GM21515 (cell line): ENCODE results near the gene CCN6.
A peak's percentile ranks its signal among the peaks of the same experiment; 100 is the strongest.
"Not testable (repeated sequence)": the region's sequence is repeated elsewhere in the genome, so short reads cannot be mapped to it uniquely, and the experiment has no call there.

Experiments used
- ATAC-seq: cut with Tn5 transposase; IDR thresholded peaks from one replicate; pipeline ENCODE4 v1.9.1; 2021; ENCODE audit not compliant: unreplicated experiment

The CCN6 gene

DNA sequence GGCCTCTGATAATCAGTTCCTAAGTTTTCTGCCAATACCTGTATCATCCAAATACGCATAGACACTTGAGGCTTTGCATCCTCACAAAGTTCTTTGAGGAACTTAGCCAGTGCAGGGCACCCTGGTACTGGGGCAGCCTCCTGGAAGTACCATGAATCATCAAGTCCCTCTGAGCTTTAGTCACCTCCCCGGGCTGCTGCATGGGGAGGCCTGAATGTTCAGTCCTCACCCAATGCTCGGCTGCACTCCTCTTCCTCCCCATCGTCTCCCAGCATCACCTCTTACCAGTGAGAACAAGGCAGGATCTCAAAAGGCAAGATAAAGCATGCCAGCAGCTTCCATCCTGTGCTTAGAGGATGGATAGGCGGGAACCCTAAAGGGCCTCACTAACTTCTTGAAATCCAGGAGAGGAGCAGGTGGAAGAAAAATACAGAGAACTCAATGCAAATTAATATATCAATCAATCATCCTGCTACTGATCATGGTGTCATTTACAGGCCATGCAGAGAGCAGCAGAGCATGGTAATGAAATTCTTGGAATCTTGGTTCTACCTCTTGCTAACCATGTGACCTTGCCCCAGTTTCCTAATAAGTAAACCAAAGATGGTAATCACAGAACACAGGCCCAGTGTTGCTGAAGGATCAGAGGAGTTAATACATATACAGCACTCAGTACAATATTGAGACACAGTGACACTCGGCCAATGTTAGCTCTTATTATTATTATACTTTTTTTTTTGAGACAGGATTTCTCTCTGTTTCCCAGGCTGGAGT, 4.7 kb upstream of the CCN6 start:
- no peak for ATAC-seq

DNA sequence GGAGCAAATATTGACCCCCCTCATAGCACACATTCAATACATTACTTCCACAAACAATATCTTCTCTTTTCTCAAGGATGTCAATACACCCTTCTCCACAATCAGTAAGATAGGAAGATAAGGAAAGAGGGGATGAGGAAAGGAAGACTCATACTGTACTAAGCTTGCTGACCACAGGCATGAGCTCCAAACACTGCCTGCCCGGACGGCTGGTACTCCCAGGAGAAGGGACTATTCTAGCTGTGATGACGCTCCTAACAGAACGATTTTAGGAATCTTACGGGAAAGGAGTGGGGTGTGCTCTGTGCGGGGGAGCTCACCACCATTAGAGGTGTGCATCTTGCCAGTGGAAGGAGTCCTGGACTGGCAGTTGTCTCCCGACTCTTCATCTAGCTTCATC, 3.9 kb upstream of the CCN6 start:
- no peak for ATAC-seq

DNA sequence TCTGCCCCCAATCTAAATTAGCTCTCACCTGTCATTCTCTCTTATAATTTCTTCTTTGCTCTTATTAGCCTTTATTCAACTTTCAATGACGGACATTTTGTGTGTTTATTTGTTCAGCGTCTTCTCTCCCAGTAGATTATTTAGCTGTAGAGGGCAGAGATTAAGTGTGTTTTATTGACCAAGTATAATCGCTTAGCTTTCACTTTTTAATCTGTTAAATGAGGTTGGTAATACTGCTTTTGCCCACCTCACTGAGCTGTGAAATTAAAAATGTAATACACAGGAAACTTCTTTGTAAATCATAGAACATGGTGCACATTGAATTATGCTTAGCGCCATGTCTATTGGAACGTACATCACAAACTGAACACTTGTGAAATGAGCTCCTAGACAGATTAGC, 3.5 kb upstream of the CCN6 start:
- ATAC-seq, result no peak

DNA sequence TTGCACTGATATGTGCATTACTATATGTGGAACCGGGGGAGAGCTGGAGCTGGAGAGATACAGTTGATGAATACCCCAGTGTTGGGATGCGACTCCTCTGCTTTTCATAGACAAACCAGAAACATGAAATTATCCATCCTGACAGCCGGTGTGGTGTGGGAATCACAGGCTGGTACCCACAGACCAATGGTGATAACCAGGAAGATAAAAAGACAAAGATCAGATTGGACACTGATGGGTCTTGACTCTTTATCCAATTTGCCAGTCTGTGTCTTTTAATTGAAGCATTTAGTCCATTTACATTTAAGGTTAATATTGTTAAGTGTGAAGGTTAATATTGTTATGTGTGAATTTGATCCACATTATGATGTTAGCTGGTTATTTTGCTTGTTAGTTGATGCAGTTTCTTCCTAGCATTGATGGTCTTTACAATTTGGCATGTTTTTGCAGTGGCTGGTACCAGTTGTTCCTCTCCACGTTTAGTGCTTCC, 2.6 kb upstream of the CCN6 start:
- not testable (repeated sequence) for ATAC-seq

DNA sequence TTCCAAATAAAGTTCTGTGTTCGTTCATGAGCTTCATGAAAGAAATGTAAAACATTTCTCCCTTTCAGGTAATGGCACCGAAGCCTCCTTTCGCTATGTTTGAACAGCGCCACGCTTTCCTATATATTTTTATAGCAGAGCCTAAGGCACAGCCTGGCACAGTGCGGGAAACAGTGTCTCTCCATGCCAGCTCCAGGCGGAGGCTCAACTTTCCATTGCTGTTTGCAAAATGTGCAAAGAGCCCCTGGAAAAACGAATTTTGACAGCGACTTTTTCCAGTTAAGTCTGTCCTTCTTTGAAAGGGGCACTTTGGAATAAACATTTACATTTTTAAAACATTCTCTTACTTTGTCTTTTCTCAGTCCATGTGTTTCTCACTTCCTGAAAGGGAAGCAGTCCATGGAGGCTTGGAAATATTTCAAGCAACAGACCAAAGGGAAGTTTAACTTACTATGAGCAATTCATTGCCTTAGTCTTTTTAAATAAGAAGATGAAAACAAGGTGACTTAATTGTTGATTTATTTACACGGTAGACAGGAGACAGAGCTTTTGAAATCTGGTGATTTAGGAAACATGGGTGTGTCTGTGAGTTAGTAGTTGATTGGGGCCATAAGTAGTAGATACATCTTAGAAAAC, 769 bp downstream of the CCN6 start:
- ATAC-seq, result no peak

DNA sequence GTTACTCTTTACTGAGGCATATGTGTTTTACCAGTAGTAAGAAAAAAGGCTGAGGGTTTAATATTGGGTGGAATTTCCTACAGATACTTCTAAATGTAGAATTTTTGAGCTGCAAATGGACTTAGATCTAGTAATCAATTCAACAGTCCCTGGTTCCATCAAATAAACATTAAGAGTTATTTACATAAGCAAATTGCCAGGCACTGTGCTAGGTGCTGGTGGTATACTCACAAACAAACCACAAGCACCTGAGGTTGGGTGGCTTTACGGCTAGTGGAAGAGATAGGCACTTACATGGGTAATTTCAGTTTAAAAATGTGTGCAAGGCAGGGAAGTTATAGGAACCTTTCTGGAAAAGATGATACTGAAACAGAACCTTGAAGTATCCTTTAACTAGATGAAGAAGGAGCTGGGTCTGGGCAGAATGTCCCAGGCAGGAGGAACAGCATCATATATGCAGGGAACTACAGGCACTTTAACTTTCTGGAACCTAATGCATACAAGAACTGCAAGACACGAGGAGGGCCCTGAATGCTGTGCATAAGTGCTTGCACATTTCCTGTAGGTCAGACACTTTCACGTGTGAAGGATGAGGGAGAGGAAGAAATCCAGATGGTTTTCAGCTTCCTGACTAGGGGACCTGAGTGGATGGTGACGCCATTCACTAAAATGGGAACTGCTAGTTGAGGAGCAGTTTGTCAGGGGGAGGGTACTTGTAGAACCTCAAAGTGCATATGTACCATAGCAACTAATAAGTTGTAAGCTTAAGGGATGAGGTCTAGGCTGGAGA, 4.5 kb downstream of the CCN6 start:
- ATAC-seq, result no peak

DNA sequence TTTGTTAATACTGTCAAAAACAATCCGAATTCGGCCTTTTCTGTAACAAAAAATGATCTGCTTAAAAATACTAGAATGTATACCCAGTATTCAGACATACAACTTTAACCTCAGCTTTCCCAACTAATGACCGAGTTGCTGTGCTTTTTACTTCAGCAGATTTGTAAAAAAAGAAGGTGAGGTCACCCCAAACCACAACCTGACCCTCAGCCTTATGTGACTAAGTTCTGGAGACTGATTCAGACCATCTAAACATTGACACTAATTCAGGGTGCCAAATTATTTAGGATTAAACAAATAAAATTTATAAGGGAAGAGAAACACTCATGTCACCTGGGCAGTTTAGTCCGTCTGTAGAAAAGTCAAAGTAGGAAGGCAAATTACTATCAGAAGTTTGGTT, 7.7 kb downstream of the CCN6 start:
- no peak for ATAC-seq

DNA sequence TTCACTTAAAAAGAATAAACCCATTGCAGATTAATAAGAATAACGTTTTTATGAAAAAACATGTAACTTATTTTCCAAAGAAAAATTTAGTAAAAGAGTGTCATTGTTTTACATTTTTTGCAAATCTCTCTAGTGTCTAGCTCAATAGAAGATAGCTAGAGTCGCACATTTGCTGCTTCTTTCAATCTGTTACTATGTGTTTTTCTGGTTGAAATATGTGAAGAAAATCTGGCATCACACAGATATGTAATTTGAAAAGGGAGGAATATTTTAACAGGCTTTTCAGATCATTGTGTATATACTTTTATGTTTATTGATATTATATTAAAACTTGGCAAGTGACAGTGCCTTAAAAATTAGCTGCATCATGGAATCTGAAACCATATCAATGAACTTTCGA, 9.1 kb downstream of the CCN6 start:
- ATAC-seq, result no peak

DNA sequence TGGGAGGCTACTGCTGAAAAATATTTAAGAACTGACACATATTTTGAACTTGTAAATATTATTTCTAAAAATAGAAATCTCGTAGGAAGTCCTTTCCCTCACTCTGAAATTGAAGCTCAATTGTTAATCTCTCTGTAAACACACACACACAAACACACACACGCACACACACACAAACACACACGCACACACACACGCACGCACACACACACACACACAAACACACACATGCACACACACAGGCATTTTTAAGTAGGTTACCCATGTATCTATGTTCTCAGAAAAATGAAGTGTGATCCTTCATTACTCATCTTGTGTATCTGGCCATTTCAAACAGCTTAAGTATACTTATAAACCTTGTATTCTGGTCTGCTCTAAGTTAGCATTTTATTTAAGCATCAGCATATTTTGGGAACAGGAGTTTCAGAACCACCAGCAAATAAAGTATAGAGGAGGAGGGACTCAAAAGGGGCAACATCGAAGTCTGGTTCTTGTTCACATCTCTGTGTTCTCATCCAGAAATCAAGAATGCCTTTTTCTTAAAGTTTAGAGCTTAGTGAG, 11.6 kb downstream of the CCN6 start:
- ATAC-seq, result no peak

DNA sequence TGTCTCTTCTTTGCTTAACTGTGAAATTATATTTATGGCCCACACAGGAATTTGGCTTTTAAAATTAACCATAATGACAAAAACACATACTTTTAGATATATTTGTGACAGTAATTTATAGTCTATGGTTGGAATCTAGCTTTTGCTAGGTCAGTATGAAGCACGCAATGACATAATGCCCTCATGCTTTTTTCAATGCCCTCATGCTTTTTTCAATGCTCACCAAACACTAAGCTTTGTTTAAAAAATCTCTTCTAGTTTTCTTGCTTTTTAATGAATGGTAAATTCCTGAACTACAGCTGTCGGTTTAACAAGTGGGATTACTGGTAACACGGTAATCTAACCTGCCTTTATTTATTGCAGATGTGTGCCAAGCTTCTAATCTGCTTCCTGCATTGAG, 12.7 kb downstream of the CCN6 start:
- no peak for ATAC-seq

DNA sequence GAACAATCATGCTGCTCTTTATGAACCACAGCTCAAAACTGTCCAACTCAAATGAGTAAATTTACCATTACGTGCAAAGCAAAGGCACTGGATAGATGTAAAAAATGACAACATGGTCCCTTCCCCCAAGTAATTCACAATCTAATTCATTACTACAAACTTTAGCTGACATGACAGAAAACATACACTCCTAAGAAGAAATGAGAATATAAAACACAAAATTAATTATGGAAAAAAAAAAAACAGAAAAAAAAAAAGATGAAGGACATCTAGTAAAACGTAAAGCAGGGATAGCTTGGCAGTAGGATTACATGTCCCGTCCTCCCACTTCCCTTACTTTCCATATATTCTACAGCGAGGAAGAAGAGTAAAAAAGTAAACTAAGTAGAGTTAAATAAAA, 27.7 kb downstream of the CCN6 start:
- ATAC-seq, result no peak

DNA sequence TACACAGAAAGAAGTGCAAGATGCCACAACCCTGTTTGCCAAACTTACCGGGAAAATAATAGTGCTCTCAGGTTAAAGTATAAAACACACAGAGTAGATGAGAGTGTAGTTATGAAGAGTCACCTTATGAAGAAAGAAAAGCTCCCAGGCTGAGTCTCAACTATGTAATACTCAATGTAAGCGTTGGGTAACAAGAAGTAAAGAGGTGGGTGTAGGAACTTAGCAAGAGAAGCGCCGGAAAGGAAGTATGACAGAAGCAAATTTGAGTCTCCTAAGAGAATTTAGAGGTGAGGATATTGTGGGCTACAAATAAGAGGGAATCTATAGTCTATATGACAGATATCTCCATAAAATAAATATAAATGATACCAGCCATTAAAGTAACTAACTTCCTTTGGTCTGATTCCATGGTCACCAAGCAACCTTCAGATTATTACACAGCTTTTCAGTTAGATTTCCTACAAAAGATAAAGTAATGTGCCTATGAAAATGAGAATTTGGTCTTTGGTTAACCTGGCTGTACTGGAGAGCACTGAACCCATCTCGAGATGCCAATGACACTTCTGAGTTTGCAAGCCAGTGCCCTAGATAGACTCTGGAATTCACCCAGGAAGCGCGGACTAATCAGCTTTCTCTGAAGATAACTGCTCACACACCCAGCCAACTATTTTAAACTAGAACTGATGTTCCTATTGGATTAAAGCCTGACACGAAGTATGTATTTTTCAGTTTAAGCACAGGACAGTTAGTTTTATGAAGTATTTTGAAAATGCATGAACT, 31.6 kb downstream of the CCN6 start:
- no peak for ATAC-seq

DNA sequence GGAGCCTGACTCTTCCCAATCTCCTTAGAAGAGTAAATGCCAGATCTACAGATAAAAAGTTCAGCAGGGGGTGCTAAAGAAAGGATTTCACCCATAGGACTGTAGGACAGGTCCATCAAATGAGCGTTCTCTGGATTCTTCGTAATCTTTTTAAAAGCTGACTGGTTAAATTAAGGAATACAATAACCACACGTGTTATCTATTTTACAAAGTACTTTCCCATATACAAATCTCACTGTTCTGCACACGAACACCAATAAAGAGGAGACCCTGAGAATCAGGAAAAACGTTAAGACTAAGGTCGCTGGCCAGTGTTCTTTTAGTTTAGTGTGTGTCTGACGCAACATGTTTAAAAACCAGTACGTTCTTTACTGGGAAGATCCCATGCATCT, 32.8 kb downstream of the CCN6 start:
- ATAC-seq, result peak; percentile 31

DNA sequence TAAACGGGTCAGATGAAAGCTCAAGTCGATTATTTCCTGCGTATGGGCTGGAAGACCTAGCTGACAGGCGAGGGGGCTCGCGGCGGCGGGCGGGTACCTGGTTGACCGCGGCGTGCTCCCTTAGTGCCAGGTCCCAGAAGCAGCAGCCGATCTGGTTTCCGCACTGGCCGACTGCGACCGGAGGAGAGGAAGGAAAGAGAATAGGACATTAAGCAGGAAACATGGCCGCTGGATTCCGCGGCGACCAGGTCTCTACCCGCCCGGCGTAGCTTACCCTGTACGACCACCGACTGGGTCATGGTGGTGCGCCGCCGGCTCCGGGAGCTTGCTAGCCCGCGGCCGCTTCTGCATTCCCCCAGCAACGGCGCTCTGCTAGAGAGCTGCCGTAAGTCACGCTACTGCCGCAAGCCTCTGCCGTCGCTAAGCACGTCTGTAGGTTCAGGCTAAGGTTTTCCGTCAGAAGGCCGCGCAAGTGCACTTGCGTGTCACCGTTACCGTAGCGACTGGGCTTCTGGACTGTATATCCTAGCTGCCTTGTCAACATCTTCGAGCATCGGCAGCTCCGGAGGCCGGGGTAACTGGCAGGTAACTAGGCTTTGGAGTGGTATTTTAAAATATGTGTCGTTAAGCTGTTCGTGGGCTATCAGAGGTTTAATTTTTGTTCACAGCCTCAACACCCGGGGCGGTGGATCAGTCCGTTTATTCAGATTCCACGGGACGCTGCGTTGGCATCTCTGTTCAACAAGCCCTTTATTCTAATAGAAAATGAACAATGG, 33.4 kb downstream of the CCN6 start, which contains the start of the genes FAM229B and TUBE1:
FAM229B (plus strand) TSS at position 456 of the 776 bp plus-strand sequence. CDS start 11,693 bp downstream, outside the sequence.
TUBE1 (minus strand) TSS at position 347 of the 776 bp plus-strand sequence; CDS start at position 299, 48 bp downstream.
- ATAC-seq, result peak; percentile 97

DNA sequence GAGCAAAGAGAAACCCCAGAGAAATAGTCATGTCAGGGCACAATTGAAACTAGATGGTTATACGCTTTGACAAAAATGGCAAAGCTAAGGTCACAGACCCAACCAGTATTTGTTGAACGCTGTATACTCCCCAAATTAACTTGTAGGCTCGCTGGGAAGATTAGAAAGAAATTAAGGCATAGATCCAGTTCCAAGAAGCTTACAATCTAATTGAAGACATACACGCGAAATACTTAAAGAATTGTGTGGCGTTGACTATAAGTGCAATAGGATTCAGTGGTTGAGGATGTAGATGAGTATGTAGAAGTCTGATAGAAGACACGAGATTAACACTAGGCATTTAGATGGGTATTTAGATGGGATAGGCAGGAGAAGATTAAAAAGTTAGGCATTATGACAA, 34.0 kb downstream of the CCN6 start:
- ATAC-seq, result no peak

DNA sequence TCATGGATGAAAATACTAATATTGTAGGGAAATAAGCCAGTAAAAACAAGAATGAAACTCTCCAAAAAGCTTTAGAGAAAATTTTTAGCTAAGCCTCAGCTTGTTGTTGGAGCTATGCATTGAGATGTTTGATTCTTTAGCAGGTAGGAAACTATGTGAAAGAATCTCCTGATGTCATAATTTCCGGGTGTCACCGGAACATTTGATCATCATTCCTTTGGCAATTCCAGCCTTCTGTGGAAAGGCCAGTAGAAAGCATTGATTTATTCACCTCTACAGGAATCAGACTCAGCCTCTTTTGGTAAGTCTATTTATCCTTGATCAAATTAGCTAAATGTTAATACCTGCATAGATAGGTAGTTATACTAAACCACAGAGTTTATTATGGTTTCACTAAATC, 43.0 kb downstream of the CCN6 start:
- no peak for ATAC-seq

DNA sequence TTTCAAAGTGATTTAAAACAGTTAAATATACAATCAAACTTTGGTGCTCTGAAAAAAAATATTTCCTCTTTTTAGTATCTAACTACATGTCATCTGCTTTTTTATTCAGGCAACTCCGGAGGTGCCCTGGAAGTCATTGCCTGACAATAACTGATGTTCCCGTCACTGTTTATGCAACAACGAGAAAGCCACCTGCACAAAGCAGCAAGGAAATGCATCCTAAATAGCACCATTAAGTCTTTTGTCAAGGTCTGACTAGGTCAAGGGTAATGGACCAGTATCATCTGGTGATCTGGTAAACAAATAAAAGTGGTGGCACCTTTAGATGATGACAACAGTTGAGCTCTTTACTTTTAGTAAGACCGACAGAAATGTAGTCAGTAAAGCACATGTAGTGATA, 46.7 kb downstream of the CCN6 start:
- ATAC-seq, result no peak

DNA sequence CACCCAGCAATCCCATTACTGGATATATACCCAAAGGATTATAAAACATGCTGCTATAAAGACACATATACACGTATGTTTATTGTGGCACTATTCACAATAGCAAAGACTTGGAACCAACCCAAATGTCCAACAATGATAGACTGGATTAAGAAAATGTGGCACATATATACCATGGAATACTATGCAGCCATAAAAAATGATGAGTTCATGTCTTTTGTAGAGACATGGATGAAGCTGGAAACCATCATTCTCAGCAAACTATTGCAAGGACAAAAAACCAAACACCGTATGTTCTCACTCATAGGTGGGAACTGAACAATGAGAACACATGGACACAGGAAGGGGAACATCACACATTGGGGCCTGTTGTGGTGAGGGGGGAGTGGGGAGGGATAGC, 52.1 kb downstream of the CCN6 start:
- ATAC-seq, result not testable (repeated sequence)

DNA sequence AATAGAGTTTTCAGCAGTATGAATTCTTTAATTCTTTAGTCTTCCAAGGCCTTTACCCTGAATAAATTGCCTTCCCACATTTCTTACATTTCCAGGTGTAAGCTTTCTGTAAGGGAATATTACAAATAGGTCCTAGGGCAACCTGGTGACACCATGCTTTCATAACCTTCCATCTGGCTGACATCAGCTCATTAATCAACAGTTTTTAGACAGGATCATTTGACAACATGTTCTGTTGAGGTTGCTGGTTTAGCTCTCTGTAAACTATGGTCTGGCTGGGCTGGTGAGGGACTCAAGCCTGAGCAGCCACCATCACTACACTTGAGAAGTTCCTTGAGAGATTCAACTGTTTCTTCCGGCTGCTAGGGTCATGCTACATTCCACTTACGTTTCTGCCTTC, 52.7 kb downstream of the CCN6 start:
- ATAC-seq, result no peak

DNA sequence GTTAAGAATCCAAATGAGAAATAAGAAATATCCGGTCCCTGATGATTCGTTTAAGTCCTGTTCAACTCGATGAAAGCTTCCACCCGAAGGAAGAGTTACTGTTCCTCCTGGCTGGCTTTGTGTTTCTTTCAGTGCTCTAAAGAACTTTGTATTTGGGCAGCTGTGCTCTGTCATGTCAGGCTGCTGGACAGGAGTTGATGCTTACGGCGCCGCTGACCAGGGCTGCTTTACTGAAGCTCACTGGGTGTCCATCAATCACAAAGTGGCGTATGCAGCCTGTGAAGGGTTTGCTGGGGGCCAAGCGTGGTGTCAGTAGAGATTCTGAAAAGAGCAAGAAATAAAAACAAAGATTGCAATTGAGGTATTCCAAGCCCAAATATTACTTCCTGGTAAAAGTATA, 55.4 kb downstream of the CCN6 start:
- no peak for ATAC-seq
